Brain pericyte (primary cell): ENCODE data around the gene ERFE.

Experiments
- DNase-seq: peaks from one replicate; pipeline ENCODE4 v3.0.0-alpha.2; 2012; ENCODE audit warnings: low read depth, low spot score

The ERFE gene

GRCh38 chr2:238155051-238155760 is 3.6 kb upstream of the ERFE start:
- no peak for DNase-seq

GRCh38 chr2:238155761-238156694 is 2.7 kb upstream of the ERFE start:
- DNase-seq, result no peak

GRCh38 chr2:238157506-238158017 is 1.2 kb upstream of the ERFE start:
- DNase-seq, result no peak

GRCh38 chr2:238158018-238158508 is 707 bp upstream of the ERFE start:
- DNase-seq, result no peak

- DNase-seq, result no peak
Observed at GRCh38 chr2:238159071-238159539, 335 bp downstream of the ERFE start.

- DNase-seq, result no peak
Observed at GRCh38 chr2:238159661-238160205, 963 bp downstream of the ERFE start.

- DNase-seq, result no peak
Observed at GRCh38 chr2:238160206-238161129, 1.7 kb downstream of the ERFE start.

- DNase-seq, result no peak
Observed at GRCh38 chr2:238161291-238162051, 2.7 kb downstream of the ERFE start.

GRCh38 chr2:238162251-238162845 is 3.6 kb downstream of the ERFE start:
- no peak for DNase-seq

- DNase-seq, result no peak
Observed at GRCh38 chr2:238162846-238163441, 4.2 kb downstream of the ERFE start.

GRCh38 chr2:238163481-238164198 is 4.9 kb downstream of the ERFE start:
- no peak for DNase-seq

- DNase-seq, result no peak
Observed at GRCh38 chr2:238164906-238165287, 6.1 kb downstream of the ERFE start.

GRCh38 chr2:238165288-238165921 is 6.6 kb downstream of the ERFE start:
- DNase-seq, result no peak

- DNase-seq, result no peak
Observed at GRCh38 chr2:238166391-238167343, 7.9 kb downstream of the ERFE start.

- DNase-seq, result no peak
Observed at GRCh38 chr2:238167344-238167715, 8.6 kb downstream of the ERFE start.

GRCh38 chr2:238167761-238168160 is 9.0 kb downstream of the ERFE start:
- DNase-seq, result no peak
